SK-MEL-5 (cell line): ENCODE measurements around the gene MRPL41. TPM values are rescaled to one million over a fixed set of nuclear protein-coding genes. Genes with fewer than 3 reads are reported as not detected.
"Not testable (repeated sequence)": the region's sequence is repeated elsewhere in the genome, so short reads cannot be mapped to it uniquely, and the experiment has no call there.

Experiments
- DNase-seq: peaks from one replicate; pipeline ENCODE4 v3.0.0-alpha.2; 2016; ENCODE audit warnings: low read depth, low spot score
- in situ Hi-C: cut with HindIII; loops from 2 replicates; pipeline ENCODE4 v1.10.0; 2016; ENCODE audit warnings: low sequenced_read_pairs, high pct_unique_total_duplicates, low pct_unique_long_range_greater_than_20kb
- polyA plus RNA-seq, 2 experiments: library from polyadenylated mRNA; depleted of rRNA; stranded (reverse); fragments of >200 nt; gene quantifications; 2 replicates each; pipeline ENCODE4 v1.2.3, GENCODE V29; 2015
- total RNA-seq: library from RNA; depleted of rRNA; stranded (reverse); fragments of >200 nt; shearing (Covaris generic); gene quantifications from 2 replicates; pipeline ENCODE4 v1.2.3, GENCODE V29; 2014; rRNA removed

MRPL41 gene
- 83.9 and 95.9 TPM in 2 replicates for total RNA-seq
- polyA plus RNA-seq (2015; cell fraction: cytosol; rRNA removed), result 80.7 and 98.5 TPM in 2 replicates
- 16.5 and 18.0 TPM in 2 replicates for polyA plus RNA-seq (2015; cell fraction: nucleus; rRNA removed)

DNA sequence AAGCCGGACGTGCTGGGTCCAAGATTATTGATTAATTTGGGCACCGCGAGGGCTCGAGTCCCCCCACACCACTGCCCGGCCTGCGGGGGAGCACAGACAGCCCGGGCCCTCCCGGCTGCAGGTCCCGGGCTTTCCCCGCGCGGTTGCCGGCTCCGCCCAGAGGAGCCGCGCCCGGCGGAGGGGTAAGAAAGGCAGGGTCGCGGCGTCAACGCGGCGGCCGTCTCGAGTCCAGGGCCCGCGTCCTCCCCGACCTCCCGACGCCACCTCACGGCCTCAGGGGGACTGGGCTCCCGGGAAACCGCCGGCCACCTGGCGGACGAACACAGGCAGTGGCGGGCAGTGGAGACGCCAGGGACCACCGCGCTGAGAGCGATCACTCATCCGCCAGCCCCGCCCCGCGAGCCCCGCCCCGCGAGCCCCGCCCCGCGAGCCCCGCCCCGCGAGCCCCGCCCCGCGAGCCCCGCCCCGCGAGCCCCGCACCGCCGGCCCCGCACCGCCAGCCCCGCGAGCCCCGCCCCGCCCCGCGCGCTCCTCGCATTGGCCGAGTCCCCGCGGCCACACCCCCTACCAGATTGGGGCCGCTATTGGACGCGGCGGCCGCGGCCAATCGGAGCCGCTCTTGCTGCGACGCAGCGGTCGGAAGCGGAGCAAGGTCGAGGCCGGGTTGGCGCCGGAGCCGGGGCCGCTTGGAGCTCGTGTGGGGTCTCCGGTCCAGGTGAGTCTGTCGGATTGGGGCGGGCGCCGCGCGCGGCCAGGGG lies at the start of gene MRPL41:
TSS of gene MRPL41 (plus strand) at position 616 of the 758 bp plus-strand sequence. CDS start 203 bp downstream, outside the sequence.
- peak; percentile 83 for DNase-seq
- in situ Hi-C loops, result no loop called here

DNA sequence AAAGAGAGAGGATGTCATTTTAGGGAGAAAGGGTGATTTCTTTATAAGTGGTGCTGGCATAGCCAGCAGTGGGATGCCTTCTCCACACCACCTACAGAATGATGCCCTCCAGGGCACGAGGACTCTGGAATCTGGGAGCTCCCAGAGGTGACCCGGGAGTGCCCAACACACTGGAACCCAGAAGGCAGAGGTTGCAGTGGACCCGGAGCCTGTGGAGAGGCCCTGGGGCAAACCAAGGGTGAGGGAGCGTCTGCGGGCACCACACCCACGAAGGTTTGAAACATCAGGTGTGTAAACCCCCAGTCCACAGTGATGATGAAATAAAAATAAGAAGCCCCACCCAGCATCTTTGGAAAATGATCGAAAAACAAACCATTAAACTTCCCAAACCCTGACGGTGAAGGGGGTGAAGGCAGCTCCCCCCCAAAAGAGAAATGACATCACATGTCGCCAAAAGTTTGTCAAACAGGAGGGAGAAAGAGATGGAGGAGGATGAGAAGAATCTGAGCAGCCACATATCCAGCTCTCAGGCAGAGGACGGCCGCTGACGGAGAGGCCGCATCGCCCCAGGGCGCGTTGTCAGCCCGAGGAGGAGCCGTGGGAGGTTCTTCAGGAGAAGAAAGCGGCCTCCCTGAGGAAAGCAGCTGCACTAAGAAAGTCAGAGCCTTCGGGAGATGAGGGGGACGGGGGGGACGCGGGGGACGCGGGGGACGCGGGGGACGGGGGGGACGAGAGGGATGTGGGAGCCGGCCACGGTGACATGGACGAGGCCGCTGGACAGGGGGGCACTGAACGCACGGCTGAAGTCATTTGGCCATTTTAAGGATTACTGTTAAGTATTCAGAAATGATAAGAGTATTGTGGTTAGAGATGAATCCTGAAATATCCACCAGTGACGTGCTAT lies 49.4 kb upstream of the MRPL41 start:
- in situ Hi-C loops, result no loop called here
- DNase-seq, result peak; percentile 55

DNA sequence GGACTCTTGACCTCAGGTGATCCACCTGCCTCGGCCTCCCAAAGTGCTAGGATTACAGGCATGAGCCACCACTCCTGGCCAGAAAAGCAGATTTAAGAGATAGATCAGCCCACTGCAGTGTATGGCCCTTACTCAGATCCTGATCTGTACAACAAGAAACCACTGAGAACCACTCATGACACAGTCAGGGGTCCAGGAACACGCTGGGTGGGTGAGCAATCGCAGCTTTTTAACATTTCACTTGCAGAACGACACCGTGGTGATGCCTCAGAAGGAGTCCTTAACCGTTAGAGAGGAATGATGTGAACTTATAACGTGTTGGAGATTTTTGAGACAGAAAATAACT lies 47.3 kb upstream of the MRPL41 start:
- DNase-seq, result no peak
- in situ Hi-C loops, result no loop called here

DNA sequence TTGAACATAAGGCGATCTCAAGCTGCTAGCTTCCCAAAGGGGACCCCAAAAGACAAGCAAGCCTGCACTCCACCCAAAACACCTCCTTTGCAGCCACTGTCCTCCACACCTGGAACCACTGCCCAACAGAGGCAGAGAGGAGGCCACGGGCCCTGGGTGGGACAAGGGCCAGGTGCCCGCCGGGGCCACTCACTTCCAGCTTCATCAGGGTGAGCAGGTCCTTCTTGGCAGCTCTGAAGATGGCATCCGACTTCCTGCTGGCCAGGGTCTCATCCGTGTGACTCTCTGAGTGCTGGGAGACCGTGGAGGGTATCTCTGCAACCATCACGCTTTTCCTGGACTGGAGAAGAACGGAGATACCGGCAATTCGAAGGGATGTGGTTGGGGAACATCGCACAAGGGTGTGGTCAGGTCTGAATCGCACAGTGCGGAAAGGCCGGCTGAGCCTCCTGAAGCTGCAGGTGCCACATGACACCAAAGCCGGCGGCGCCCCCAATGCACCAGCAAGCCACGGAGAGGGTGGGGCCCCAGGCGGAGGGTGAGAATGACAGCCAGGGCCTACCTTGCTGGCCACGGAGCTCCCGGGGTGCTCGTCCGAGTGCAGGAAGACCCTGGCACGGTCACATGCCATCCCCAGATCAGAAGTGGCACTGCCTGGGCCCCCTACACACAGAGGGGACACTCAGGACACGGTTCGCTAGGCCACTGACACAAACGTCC lies 46.1 kb upstream of the MRPL41 start:
- no peak for DNase-seq
- in situ Hi-C loops, result no loop called here

DNA sequence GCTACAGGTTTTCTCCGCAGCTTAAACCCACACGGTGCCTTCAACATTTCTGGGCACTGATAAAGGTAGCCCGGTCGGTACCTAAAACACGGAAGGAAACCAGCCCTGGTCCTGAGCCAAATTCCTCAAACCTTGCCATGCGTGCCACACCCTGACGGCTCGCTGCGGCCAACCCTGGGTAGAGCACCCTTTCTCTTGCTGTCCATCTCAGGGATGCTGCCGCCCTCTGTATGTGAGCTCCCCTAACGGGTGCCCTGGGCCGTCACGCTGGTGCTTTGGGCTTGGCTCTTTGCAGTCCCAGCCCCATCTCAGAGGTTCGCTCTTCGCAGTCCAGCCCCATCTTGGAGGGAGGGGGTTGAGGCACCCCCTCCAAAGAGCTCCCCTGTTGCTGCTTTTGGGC lies 45.4 kb upstream of the MRPL41 start:
- in situ Hi-C loops, result no loop called here
- no peak for DNase-seq

DNA sequence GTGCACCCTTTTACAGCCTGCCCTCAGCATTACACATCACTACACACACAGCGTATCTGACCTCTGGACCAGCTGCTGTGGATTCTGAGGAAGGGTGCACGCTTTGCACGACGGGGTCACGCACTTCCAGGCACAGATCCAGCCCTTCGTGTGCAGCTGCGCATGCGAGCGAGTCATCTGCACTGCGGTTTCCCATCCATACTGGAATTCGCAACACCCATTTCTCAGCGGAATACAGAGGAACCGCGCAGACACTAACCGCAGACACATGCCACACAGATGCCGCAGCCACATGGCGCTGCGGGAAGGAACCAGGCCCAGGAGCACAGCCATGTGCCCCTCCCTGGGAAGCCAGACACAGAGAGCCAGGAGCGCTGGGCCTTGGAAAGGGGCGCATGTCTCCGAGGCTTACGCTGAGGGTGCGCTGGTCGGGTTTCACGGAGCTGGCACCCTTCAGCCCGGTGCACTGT lies 44.9 kb upstream of the MRPL41 start:
- in situ Hi-C loops, result no loop called here
- peak; percentile 35 for DNase-seq

DNA sequence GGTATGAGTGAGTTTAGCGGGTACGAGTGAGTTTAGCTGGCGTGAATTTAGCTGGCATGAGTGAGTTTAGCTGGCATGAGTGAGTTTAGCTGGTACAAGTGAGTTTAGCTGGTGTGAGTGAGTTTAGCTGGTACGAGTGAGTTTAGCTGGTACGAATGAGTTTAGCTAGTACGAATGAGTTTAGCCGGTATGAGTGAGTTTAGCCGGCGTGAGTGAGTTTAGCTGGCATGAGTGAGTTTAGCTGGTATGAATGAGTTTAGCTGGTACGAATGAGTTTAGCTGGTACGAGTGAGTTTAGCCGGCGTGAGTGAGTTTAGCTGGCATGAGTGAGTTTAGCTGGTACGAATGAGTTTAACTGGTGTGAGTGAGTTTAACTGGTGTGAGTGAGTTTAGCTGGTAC lies 42.5 kb upstream of the MRPL41 start:
- in situ Hi-C loops, result no loop called here
- DNase-seq, result no peak

DNA sequence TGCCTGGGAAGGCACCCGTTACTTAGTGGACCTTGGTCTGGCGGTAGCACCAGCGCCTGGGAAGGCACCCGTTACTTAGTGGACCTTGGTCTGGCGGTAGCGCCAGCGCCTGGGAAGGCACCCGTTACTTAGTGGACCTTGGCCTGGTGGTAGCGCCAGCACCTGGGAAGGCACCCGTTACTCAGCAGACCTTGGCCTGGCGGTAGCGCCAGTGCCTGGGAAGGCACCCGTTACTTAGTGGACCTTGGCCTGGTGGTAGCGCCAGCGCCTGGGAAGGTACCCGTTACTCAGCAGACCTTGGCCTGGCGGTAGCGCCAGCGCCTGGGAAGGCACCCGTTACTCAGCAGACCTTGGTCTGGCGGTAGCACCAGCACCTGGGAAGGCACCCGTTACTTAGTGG lies 40.6 kb upstream of the MRPL41 start:
- in situ Hi-C loops, DNase-seq: not testable (repeated sequence)

DNA sequence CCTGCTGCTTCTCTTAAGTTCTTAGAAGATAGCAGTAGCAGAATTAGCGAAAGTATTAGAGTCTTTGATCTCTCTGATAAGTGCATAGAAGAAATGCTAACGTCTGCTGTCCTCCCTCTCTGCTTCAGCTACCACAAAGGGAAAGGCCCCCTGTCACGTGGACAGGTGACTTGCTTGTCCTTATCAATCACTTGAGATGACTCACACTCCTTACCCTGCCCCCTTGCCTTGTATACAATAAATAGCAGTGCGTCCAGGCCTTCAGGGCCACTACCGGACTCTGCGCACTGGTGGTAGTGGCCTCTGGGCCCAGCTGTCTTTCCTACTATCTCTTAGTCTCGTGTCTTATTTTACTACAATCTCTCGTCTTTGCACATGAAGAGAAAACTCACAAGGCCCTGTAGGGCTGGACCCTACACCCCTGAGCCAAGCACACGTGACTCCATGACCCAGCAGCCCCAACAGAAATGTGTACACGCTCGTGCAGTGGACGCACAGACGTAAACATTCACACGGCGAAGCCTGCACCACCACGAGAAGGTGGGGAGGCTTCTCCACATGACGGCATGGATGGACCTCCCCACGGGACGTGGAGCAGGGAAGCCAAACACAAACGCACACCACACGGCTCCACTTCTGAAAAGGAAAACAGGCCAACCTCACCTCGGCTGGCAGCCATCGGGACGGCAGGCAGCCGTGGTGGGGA lies 39.8 kb upstream of the MRPL41 start:
- no peak for DNase-seq
- in situ Hi-C loops, result no loop called here

DNA sequence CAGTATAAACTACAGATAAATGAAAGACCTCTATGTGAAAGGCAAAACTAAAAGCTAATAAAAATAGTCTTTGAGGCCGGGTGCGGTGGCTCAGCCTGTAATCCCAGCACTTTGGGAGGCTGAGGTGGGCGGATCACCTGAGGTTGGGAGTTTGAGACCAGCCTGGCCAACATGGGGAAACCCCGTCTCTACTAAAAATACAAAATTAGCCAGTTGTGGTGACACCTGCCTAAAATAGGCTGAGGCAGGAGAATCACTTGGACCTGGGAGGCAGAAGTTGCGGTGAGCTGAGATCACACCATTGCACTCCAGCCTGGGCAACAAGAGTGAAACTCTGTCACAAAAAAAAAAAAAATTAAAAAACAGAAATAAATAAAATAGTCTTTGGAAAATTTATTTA lies 38.5 kb upstream of the MRPL41 start:
- DNase-seq, in situ Hi-C loops: not testable (repeated sequence)

DNA sequence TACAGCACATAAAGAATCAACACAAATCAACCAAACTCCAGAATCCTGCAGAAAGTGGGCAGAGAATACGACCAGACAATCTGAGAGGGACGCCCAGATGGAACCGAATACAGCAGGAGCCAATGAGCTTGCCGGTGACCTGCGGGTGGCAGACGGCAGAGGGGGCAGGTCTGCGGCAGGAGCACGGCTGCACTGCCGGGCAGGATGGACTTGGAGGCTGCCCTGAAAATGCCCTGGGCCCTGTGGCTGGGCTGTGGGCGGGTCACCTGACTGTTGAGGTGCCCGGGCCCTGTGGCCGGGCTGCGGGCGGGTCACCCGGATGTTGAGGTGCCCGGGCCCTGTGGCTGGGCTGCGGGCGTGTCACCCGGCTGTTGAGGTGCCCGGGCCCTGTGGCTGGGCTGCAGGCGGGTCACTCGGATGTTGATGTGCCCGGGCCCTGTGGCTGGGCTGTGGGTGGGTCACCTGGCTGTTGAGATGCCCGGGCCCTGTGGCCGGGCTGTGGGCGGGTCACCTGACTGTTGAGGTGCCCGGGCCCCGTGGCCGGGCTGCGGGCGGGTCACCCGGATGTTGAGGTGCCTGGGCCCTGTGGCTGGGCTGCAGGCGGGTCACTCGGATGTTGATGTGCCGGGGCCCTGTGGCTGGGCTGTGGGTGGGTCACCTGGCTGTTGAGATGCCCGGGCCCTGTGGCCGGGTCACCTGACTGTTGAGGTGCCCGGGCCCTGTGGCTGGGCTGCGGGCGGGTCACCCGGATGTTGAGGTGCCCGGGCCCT lies 37.7 kb upstream of the MRPL41 start:
- not testable (repeated sequence) for DNase-seq

DNA sequence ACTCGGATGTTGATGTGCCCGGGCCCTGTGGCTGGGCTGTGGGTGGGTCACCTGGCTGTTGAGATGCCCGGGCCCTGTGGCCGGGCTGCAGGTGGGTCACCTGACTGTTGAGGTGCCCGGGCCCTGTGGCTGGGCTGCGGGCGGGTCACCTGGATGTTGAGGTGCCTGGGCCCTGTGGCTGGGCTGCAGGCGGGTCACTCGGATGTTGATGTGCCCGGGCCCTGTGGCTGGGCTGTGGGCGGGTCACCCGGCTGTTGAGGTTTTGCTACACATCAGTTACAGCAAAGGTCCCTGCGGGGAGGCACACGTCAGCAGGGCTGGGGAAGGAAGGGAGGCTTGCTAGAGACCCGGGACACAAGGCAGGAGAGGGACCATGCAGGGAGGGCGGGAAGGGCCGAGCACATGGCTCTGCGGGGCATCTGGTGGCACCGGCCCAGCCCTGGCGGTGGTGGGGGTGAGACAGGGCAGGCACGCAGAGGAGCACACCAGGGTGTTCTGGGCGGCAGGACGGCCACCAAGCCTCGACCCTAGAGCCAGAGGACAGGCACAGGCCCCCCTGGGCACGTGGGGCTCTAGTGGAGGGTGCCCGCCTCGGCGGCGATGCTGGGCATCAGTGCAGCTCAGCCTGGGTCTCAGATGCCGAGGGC lies 36.9 kb upstream of the MRPL41 start:
- DNase-seq, result no peak
- in situ Hi-C loops, result no loop called here

More for the DNA sequence above, 37.7 kb upstream of the MRPL41 start:
- in situ Hi-C loops, result not testable (repeated sequence)

DNA sequence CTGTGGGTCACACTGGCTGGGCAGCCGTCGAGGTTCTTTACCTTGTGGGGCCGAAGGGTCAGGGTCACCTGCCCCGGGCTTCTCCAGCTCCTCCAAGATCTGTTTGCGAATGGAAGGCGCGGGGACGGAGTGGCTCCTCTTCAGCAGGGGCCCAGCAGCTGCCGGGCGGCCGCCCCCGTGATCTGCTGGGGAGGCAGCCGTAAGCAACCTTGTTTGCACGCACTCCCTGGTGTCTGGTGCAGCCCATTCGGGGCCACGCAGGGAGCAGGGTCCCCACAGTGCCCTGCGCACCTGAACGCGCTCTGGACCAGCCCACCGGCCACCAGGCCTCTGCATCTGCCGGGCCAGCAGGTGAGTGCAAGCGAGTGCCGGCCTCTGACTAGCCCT lies 36.3 kb upstream of the MRPL41 start:
- no peak for DNase-seq
- in situ Hi-C loops, result no loop called here

DNA sequence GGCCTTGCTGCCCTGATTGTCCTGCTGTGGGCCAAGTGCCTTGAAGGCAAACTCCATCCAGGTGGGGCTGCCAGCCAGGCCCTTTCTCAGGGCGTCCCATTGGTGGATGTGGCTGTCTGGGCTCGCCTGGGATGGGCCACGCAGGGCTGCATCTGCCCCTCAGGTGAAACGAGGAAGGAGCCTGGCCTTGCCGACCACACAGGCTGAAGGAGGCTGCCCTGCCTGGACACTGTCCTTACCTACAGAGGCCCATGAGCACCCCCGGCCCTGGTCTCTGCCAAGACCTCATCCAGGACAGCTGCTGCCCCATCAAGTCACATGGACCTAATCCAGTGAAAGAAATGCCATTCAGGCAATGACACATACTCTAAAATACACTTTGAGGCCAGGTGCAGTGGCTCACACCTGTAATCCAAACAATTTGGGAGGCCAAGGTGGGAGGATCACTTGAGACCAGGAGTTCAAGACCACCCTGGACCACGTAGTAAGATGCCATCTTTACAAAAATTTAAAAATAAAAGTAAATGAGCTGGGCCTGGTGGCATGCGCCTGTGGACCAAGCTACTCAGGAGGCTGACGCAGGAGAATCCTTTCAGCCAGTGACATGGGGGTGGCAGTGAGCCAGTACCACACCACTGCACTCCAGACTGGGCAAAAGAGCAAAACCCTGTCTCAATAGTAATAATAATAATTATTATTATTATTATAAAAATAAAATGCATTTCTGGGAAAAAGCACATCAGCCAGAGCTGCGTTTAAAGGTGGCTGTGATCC lies 35.3 kb upstream of the MRPL41 start:
- no peak for DNase-seq
- in situ Hi-C loops, result no loop called here

DNA sequence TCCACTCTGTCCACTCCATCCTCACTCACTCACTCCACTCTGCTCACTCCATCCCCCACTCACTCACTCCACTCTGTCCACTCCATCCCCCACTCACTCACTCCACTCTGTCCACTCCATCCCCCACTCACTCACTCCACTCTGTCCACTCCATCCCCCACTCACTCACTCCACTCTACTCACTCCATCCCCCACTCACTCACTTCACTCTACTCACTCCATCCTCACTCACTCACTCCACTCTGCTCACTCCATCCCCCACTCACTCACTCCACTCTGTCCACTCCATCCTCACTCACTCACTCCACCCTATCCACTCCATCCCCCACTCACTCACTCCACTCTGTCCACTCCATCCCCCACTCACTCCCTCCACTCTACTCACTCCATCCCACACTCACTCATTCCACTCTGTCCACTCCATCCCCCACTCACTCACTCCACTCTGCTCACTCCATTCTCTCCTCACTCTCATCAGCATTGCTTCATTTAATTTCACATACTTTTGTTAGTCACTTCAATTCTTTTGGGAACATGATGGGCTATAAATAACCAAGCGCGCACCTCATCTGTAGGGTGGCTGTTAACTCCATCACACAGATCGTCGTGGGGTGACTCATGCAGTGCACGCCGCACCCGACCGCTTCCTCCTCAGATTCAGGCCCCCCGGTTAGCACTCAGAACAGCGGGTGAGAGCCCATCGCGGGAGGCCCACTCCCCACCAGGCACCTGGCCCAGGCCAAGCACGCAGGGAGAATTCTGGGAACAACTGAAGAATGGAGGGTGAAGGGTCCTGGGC lies 32.8 kb upstream of the MRPL41 start:
- DNase-seq, in situ Hi-C loops: not testable (repeated sequence)
